Measurements from ENCODE around the gene MID1. TPM values are rescaled to one million over a fixed set of nuclear protein-coding genes. Genes with fewer than 3 reads are reported as not detected.

Gene MID1
- total and polyA plus RNA-seq, 9 of the 15 experiments (the other 6 are each of a cell fraction or from before 2014, with no cell fraction given): 0.07 to 0.54 (median 0.33) TPM

- H3K9me3 ChIP-seq (replicated peaks; ENCODE audit: control insufficient read depth, insufficient read depth, low read depth, low read length): no peaks in the 10 kb centered on the region
- no peaks in the 10 kb centered on the region for H3K27me3 ChIP-seq (ENCODE audit: control insufficient read depth in 2 of 2, insufficient read depth in 2 of 2, low read length in 2 of 2)
- intact Hi-C loops (cut with micrococcal nuclease): no loop called here
- in situ Hi-C loops (cut with MboI): no loop called here
- H3K9me1 ChIP-seq (ENCODE audit: control insufficient read depth, insufficient read depth, low read length): no peaks in the 10 kb centered on the region
- H3K27ac ChIP-seq (ENCODE audit: extremely low read depth, low read depth, low read length): no peak overlapping the region
- CTCF ChIA-PET (ENCODE audit: low intra/inter-chr PET ratio): no interaction called here
- H4K20me1 ChIP-seq (replicated peaks; ENCODE audit: control insufficient read depth, insufficient read depth, low read length): no peaks in the 10 kb centered on the region
- H3K4me3 ChIP-seq: no peak overlapping the region
- H3K4me2 ChIP-seq (ENCODE audit: insufficient read depth, low read length): no peak overlapping the region
- H3K36me3 ChIP-seq (ENCODE audit: control insufficient read depth, insufficient read depth, low read length): no peaks in the 10 kb centered on the region
- POLR2A ChIA-PET: no interaction called here
- DNase-seq (ENCODE audit: extremely low read depth in 1 of 4, low spot score in 3 of 4): no peak
- no peaks in the 10 kb centered on the region for H3K4me1 ChIP-seq (replicated peaks in 1 of 2; ENCODE audit: control insufficient read depth in 2 of 2, insufficient read depth in 2 of 2, low read length in 2 of 2)
- no peak for TF ChIP-seq NCOR1 (IDR thresholded peaks at IDR 0.05)
- H3K79me2 ChIP-seq (ENCODE audit: control insufficient read depth, insufficient read depth, low read length): no peaks in the 10 kb centered on the region
- H2AFZ ChIP-seq (ENCODE audit: low read depth, low read length): no peak overlapping the region
- FAIRE-seq: no peak
- BruUV-seq (replicated peaks): no TSS peak
- 0% methylated on average over 2 of the region's 2 CpGs for WGBS (ENCODE audit: insufficient coverage, low coverage, missing lambda C conversion rate)
- no peak overlapping the region for H3K9ac ChIP-seq (ENCODE audit: insufficient read depth in 1 of 2, low read depth in 2 of 2, low read length in 2 of 2)
- no peak for ATAC-seq
Observed at GRCh38 chrX:10653302-10653701, 32.9 kb upstream of the MID1 start.

- Histone ChIP-seq H3K9me3 (replicated peaks; ENCODE audit: control insufficient read depth, insufficient read depth, low read depth, low read length) (no peaks in the 10 kb centered on the region), H3K79me2 (ENCODE audit: control insufficient read depth, insufficient read depth, low read length) (no peaks in the 10 kb centered on the region), H3K9me1 (ENCODE audit: control insufficient read depth, insufficient read depth, low read length) (no peaks in the 10 kb centered on the region), H2AFZ (ENCODE audit: low read depth, low read length) (no peak overlapping the region), H3K36me3 (ENCODE audit: control insufficient read depth, insufficient read depth, low read length) (no peaks in the 10 kb centered on the region), H3K27me3 (ENCODE audit: control insufficient read depth in 2 of 2, insufficient read depth in 2 of 2, low read length in 2 of 2) (no peaks in the 10 kb centered on the region), H4K20me1 (replicated peaks; ENCODE audit: control insufficient read depth, insufficient read depth, low read length) (no peaks in the 10 kb centered on the region), H3K4me3 (no peak overlapping the region), H3K9ac (ENCODE audit: insufficient read depth in 1 of 2, low read depth in 2 of 2, low read length in 2 of 2) (no peak overlapping the region), H3K27ac (ENCODE audit: extremely low read depth, low read depth, low read length) (no peak overlapping the region), H3K4me1 (replicated peaks in 1 of 2; ENCODE audit: control insufficient read depth in 2 of 2, insufficient read depth in 2 of 2, low read length in 2 of 2) (no peaks in the 10 kb centered on the region), H3K4me2 (ENCODE audit: insufficient read depth, low read length) (no peak overlapping the region)
- TF ChIP-seq ZNF23 (CRISPR knock-in tag; IDR thresholded peaks at IDR 0.05): no peak
- no peak for DNase-seq (ENCODE audit: extremely low read depth in 1 of 4, low spot score in 3 of 4)
- BruUV-seq (replicated peaks): no TSS peak
- ATAC-seq: no peak
- in situ Hi-C loops (cut with MboI): no loop called here
- intact Hi-C loops (cut with micrococcal nuclease): no loop called here
- WGBS (ENCODE audit: insufficient coverage, low coverage, missing lambda C conversion rate): 2% methylated on average over 4 of the region's 4 CpGs
- FAIRE-seq: no peak
- ChIA-PET POLR2A (no interaction called here), CTCF (ENCODE audit: low intra/inter-chr PET ratio) (no interaction called here)
Observed at GRCh38 chrX:10649265-10649664, 28.9 kb upstream of the MID1 start.
